ENCODE results near the gene AGRP. TPM values are rescaled to one million over a fixed set of nuclear protein-coding genes. Genes with fewer than 3 reads are reported as not detected.

Gene AGRP
- total RNA-seq, 1 donor from 2014 or later: 4.9 TPM

DNA sequence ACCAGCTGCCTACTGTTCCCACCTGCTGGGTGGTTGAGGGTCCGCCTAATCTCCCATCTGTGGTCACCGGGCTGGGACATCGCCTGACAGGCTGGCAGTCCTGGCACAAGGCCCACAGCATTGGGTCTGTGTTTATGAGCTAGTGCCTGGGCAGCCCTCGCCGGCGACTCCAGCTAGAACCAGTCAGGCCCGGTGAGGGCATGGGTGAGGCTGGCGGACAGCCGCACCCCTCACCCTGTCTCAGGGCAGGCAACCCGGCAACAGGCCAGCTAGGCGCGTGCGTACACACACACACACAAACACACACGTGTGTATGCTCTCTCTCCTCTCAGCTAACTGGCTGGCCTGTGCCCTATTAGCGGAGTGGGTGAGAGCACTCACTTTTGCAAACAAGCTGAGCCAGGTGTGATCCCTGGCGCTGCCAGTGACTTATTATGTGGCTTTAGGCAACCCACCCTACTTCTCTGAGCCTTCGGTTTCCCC is 42.0 kb downstream of the AGRP start:
- peak overlapping the region; percentile 37 for H3K27ac ChIP-seq
- intact Hi-C loops (cut with DNase I): no loop called here

DNA sequence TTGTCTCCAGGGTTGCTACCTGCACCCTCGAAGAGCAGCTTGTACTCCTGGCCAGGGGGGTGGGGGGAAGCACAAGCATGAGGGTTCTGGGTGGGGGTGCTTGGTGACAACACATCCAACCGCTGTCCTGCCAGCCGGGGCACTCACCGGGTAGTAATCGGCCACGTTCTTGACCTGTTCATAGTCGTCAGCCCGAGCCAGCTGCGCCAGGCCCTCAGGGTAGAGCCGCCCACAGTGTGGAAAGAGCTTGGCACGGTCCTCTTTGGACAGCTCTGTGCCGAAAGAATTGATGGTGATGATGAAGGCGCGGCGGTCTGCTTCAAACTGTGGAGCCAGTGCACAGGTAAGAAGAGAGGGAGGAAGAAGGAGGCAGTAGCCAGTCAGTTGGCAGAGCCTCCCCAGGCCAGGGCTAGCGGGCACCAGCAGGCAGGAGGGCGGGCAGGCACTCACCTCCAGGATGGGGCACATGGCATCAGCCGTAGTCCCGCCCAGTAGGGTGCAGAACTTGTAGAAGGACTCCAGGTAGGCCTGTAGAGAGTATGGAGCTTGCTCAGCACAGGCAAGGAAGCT is 44.4 kb downstream of the AGRP start:
- H3K36me3 ChIP-seq: peaks cover 63% of the 10 kb centered on the region
- H3K9me3 ChIP-seq: no peaks in the 10 kb centered on the region
- no peaks in the 10 kb centered on the region for H3K27me3 ChIP-seq
- no peak for DNase-seq
- no peak overlapping the region for H3K4me3 ChIP-seq
- intact Hi-C loops (cut with DNase I): no loop called here
- TF ChIP-seq CTCF (IDR thresholded peaks at IDR 0.05): no peak
- no peak for ATAC-seq
- H3K4me1 ChIP-seq: peaks cover 26% of the 10 kb centered on the region
- no peak overlapping the region for H3K27ac ChIP-seq

More for the DNA sequence above, 42.0 kb downstream of the AGRP start:
- TF ChIP-seq CTCF (IDR thresholded peaks at IDR 0.05): no peak
- Histone ChIP-seq H3K36me3 (peaks cover 74% of the 10 kb centered on the region), H3K9me3 (no peaks in the 10 kb centered on the region), H3K27me3 (no peaks in the 10 kb centered on the region), H3K4me1 (peaks cover 36% of the 10 kb centered on the region), H3K4me3 (no peak overlapping the region)
- DNase-seq (peak; percentile 92), ATAC-seq (peak; percentile 84)

GRCh38 chr16:67438098-67438791 is 45.1 kb downstream of the AGRP start:
- no peak for DNase-seq
- Histone ChIP-seq H3K27ac (no peak overlapping the region), H3K36me3 (peaks cover 56% of the 10 kb centered on the region), H3K4me3 (no peak overlapping the region), H3K4me1 (peaks cover 21% of the 10 kb centered on the region), H3K9me3 (no peaks in the 10 kb centered on the region), H3K27me3 (no peaks in the 10 kb centered on the region)
- no peak for ATAC-seq
- no peak for TF ChIP-seq CTCF (IDR thresholded peaks at IDR 0.05)
- intact Hi-C loops (cut with DNase I): no loop called here

DNA sequence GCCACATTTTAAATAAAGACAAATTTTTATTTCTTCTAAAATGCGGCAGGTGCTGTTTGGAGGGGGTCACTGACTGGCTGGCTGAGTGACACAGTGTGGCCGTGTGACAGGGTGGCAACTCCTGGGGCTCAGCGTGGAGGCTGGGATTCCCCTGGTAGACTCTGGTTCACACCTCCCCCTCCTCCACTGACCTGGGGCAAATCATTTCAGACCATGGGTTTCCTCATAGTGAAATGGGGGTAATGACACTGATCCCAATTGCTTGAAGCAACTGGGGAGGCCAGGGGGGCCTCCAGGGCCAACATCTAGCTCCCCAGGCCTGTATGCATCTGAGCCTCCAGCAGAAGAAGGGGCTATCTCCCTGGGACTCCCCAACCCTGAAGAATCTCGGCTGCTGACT is 45.8 kb downstream of the AGRP start:
- DNase-seq: no peak
- Histone ChIP-seq H3K9me3 (no peaks in the 10 kb centered on the region), H3K27me3 (no peaks in the 10 kb centered on the region), H3K27ac (no peak overlapping the region), H3K4me1 (peaks cover 17% of the 10 kb centered on the region), H3K4me3 (no peak overlapping the region), H3K36me3 (peaks cover 49% of the 10 kb centered on the region)
- ATAC-seq: no peak
- intact Hi-C loops (cut with DNase I): no loop called here
- TF ChIP-seq CTCF (IDR thresholded peaks at IDR 0.05): no peak

GRCh38 chr16:67436640-67437193 is 46.6 kb downstream of the AGRP start:
- H3K27me3 ChIP-seq: no peaks in the 10 kb centered on the region
- H3K36me3 ChIP-seq: peaks cover 44% of the 10 kb centered on the region

More at GRCh38 chr16:67436640-67437193, 46.6 kb downstream of the AGRP start:
- H3K4me1 ChIP-seq: peaks cover 17% of the 10 kb centered on the region
- no peak overlapping the region for H3K4me3 ChIP-seq
- no peak for TF ChIP-seq CTCF (IDR thresholded peaks at IDR 0.05)
- H3K9me3 ChIP-seq: no peaks in the 10 kb centered on the region
- intact Hi-C loops (cut with DNase I): no loop called here
- ATAC-seq: no peak
- DNase-seq: peak; percentile 60
- H3K27ac ChIP-seq: no peak overlapping the region
